ENCODE measurements around the gene RALGPS1.

GRCh38 chr9:127020802-127021078 is 106.2 kb downstream of the RALGPS1 start:
- TF ChIP-seq, protein P1, sequence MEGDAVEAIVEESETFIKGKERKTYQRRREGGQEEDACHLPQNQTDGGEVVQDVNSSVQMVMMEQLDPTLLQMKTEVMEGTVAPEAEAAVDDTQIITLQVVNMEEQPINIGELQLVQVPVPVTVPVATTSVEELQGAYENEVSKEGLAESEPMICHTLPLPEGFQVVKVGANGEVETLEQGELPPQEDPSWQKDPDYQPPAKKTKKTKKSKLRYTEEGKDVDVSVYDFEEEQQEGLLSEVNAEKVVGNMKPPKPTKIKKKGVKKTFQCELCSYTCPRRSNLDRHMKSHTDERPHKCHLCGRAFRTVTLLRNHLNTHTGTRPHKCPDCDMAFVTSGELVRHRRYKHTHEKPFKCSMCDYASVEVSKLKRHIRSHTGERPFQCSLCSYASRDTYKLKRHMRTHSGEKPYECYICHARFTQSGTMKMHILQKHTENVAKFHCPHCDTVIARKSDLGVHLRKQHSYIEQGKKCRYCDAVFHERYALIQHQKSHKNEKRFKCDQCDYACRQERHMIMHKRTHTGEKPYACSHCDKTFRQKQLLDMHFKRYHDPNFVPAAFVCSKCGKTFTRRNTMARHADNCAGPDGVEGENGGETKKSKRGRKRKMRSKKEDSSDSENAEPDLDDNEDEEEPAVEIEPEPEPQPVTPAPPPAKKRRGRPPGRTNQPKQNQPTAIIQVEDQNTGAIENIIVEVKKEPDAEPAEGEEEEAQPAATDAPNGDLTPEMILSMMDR (IDR thresholded peaks at IDR 0.05 in 8 of 11, conservative IDR thresholded peaks at IDR 0.05 in 3 of 11), result no peak
- TF ChIP-seq POLR2AphosphoS5 (IDR thresholded peaks at IDR 0.05) (no peak), POLR2A (IDR thresholded peaks at IDR 0.05) (no peak)
